Liver (tissue), 9 donors: ENCODE data around the gene CACNA1H. TPM values are rescaled to one million over a fixed set of nuclear protein-coding genes. Genes with fewer than 3 reads are reported as not detected.

Experiments used
- DNase-seq: peaks from one replicate; pipeline ENCODE4 v3.0.0-alpha.2; 2017; ENCODE audit warnings: low spot score
- H3K27ac ChIP-seq, 2 donors: one replicate each; pipeline ENCODE4 v1.7.0; 2013; ENCODE audit warnings: inconsistent platforms in 2 of 2, low read length in 2 of 2, control low read depth in 1 of 2, low read depth in 1 of 2, mild to moderate bottlenecking in 1 of 2
- H3K27me3 ChIP-seq, 4 donors: one replicate each; pipeline versions ENCODE4 v1.6.1 to v1.7.0; 2013; ENCODE audit warnings: low read length in 3 of 4, inconsistent platforms in 1 of 4, mild to moderate bottlenecking in 1 of 4, moderate library complexity in 1 of 4; ENCODE audit not compliant: control insufficient read depth in 4 of 4, insufficient read depth in 4 of 4
- H3K36me3 ChIP-seq, 4 donors: one replicate each; pipeline versions ENCODE4 v1.6.1 to v1.7.0; 2013; ENCODE audit warnings: low read length in 3 of 4, mild to moderate bottlenecking in 3 of 4, low read depth in 1 of 4, moderate library complexity in 1 of 4; ENCODE audit not compliant: control insufficient read depth in 4 of 4, insufficient read depth in 3 of 4
- H3K4me1 ChIP-seq, 4 donors: one replicate each; pipeline versions ENCODE4 v1.6.1 to v1.7.0; 2013; ENCODE audit warnings: low read length in 3 of 4, mild to moderate bottlenecking in 3 of 4, moderate library complexity in 1 of 4; ENCODE audit not compliant: control insufficient read depth in 4 of 4, insufficient read depth in 4 of 4
- H3K4me3 ChIP-seq, 3 donors: one replicate each; pipeline versions ENCODE4 v1.6.1 to v1.7.0; 2013; ENCODE audit warnings: low read length in 3 of 3, control low read depth in 1 of 3, low read depth in 1 of 3, mild to moderate bottlenecking in 1 of 3
- H3K9ac ChIP-seq, 2 donors: one replicate each; pipeline ENCODE4 v1.7.0; 2013; ENCODE audit warnings: low read length in 2 of 2, mild to moderate bottlenecking in 2 of 2, moderate library complexity in 2 of 2, control low read depth in 1 of 2, low read depth in 1 of 2
- H3K9me3 ChIP-seq, 4 donors: one replicate each; pipeline versions ENCODE4 v1.6.1 to v1.7.0; 2013; ENCODE audit warnings: low read length in 3 of 4; ENCODE audit not compliant: control insufficient read depth in 4 of 4
- EGR1 ChIP-seq, 2 donors: IDR thresholded peaks; 2 replicates each; pipeline ENCODE4 v1.6.1; 2016 to 2018; ENCODE audit warnings: antibody characterized with exemption in 2 of 2, low read depth in 2 of 2
- FOXA1 ChIP-seq: IDR thresholded peaks from 2 replicates; pipeline ENCODE4 v1.6.1; 2016; ENCODE audit warnings: antibody characterized with exemption
- FOXA2 ChIP-seq: IDR thresholded peaks from 2 replicates; pipeline ENCODE4 v1.6.1; 2016; ENCODE audit warnings: antibody characterized with exemption
- GABPA ChIP-seq, 2 donors: IDR thresholded peaks in 1 of 2; conservative IDR thresholded peaks in 1 of 2; 2 replicates each; pipeline ENCODE4 v1.6.1; 2016; ENCODE audit warnings: antibody characterized with exemption in 2 of 2, mild to moderate bottlenecking in 1 of 2, moderate library complexity in 1 of 2
- HNF4A ChIP-seq, 2 donors: conservative IDR thresholded peaks; 2 replicates each; pipeline ENCODE4 v1.6.1; 2016; ENCODE audit warnings: antibody characterized with exemption in 2 of 2, mild to moderate bottlenecking in 2 of 2
- HNF4G ChIP-seq: IDR thresholded peaks from 2 replicates; pipeline ENCODE4 v1.6.1; 2016; ENCODE audit warnings: antibody characterized with exemption
- NR2F2 ChIP-seq: IDR thresholded peaks from 2 replicates; pipeline ENCODE4 v1.6.1; 2016; ENCODE audit warnings: antibody characterized with exemption
- SP1 ChIP-seq: IDR thresholded peaks from 2 replicates; pipeline ENCODE4 v1.6.1; 2018; ENCODE audit warnings: antibody characterized with exemption, mild to moderate bottlenecking
- WGBS: extraction: QIAGEN DNeasy Blood & Tissue Kit; methylation state at CpG from one replicate; pipeline ENCODE4 v1.1.7; 2013; 5-methylcytosine and 5-hydroxymethylcytosine counted together
- polyA plus RNA-seq, 2 donors: library from polyadenylated mRNA; stranded (reverse) in 1 of 2; unstranded in 1 of 2; fragments of 200-250 nt in 1 of 2; fragments of >200 nt in 1 of 2; fragmentation: Nextera tagmentation in 1 of 2; extraction: Ambion mirVana in 1 of 2; gene quantifications; one replicate each; pipeline versions ENCODE4 v1.2.1 to v1.2.3, GENCODE V29; 2013 to 2015
- total RNA-seq, 2 donors: library from RNA; depleted of rRNA; stranded (reverse); fragments of >200 nt; gene quantifications; one replicate each; pipeline ENCODE4 v1.2.3, GENCODE V29; 2014
- TF ChIP-seq, protein P1 (sequence below): fragments of 150-350 bp; IDR thresholded peaks from 2 replicates; pipeline ENCODE4 v1.5.1; 2017; ENCODE audit warnings: improper control_type of control experiment, low read depth, low read length; ENCODE audit not compliant: missing input control
- TF ChIP-seq, protein P2 (sequence below): IDR thresholded peaks from 2 replicates; pipeline ENCODE4 v1.6.1; 2016; ENCODE audit warnings: antibody characterized with exemption
- TF ChIP-seq, protein P3 (sequence below): IDR thresholded peaks from 2 replicates; pipeline ENCODE4 v1.6.1; 2016; ENCODE audit warnings: antibody characterized with exemption
- donor health status: healthy.
- donor health status: healthy.
- donor health status: healthy.
- donor health status: healthy.
- donor health status: healthy.

The CACNA1H gene
- total and polyA plus RNA-seq, 4 donors = 0.21 to 8.5 (median 6.1) TPM

DNA sequence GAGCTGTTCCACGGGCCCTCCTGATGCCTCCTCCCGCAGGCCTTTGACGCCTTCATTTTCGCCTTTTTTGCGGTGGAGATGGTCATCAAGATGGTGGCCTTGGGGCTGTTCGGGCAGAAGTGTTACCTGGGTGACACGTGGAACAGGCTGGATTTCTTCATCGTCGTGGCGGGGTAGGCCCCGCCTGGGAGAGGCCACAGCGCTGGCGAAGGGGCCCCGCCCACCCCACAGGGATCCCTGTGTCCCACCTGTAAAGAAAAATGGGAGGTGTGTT is 42.4 kb downstream of the CACNA1H start:
- no peaks in the 10 kb centered on the region for H3K27me3 ChIP-seq
- H3K4me3 ChIP-seq = no peak overlapping the region
- H3K9me3 ChIP-seq = no peaks in the 10 kb centered on the region
- DNase-seq = no peak
- H3K4me1 ChIP-seq = peaks cover 28 to 56% (median 40%) of the 10 kb centered on the region in 4 donors
- H3K27ac ChIP-seq = no peak overlapping the region
- 77% methylated on average over 14 of the region's 14 CpGs for WGBS
- TF ChIP-seq HNF4A (conservative IDR thresholded peaks at IDR 0.05) = no peak
- no peak for TF ChIP-seq FOXA2
- TF ChIP-seq EGR1 (IDR thresholded peaks at IDR 0.05; ENCODE audit: low read depth in 2 of 2) = no peak
- TF ChIP-seq, protein P1, sequence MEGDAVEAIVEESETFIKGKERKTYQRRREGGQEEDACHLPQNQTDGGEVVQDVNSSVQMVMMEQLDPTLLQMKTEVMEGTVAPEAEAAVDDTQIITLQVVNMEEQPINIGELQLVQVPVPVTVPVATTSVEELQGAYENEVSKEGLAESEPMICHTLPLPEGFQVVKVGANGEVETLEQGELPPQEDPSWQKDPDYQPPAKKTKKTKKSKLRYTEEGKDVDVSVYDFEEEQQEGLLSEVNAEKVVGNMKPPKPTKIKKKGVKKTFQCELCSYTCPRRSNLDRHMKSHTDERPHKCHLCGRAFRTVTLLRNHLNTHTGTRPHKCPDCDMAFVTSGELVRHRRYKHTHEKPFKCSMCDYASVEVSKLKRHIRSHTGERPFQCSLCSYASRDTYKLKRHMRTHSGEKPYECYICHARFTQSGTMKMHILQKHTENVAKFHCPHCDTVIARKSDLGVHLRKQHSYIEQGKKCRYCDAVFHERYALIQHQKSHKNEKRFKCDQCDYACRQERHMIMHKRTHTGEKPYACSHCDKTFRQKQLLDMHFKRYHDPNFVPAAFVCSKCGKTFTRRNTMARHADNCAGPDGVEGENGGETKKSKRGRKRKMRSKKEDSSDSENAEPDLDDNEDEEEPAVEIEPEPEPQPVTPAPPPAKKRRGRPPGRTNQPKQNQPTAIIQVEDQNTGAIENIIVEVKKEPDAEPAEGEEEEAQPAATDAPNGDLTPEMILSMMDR = no peak
- TF ChIP-seq, protein P2, sequence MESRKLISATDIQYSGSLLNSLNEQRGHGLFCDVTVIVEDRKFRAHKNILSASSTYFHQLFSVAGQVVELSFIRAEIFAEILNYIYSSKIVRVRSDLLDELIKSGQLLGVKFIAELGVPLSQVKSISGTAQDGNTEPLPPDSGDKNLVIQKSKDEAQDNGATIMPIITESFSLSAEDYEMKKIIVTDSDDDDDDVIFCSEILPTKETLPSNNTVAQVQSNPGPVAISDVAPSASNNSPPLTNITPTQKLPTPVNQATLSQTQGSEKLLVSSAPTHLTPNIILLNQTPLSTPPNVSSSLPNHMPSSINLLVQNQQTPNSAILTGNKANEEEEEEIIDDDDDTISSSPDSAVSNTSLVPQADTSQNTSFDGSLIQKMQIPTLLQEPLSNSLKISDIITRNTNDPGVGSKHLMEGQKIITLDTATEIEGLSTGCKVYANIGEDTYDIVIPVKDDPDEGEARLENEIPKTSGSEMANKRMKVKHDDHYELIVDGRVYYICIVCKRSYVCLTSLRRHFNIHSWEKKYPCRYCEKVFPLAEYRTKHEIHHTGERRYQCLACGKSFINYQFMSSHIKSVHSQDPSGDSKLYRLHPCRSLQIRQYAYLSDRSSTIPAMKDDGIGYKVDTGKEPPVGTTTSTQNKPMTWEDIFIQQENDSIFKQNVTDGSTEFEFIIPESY = no peak
- TF ChIP-seq HNF4G = no peak
- TF ChIP-seq FOXA1 = no peak
- no peak for TF ChIP-seq SP1
- H3K36me3 ChIP-seq = no peaks in the 10 kb centered on the region
- no peak overlapping the region for H3K9ac ChIP-seq

DNA sequence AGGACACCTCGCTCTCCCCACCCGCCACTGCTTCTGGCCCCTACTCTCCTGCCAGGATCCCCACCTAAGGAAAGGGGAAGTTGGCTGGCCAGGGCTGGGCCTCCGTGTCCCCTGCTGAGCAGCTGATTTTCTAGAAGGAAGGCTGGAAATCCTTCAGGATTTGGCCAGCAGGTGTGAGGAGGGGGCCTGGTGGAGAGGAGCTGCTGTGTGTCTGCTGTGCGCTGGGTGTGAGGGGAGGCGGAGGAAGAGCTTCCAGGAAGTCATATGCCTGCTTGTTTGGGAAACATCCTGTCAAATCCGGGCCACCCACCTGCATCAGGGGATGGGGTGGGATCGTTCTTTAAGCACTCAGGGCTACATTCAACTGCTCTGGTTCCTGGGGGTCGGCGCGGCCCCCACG is 43.6 kb downstream of the CACNA1H start:
- DNase-seq = no peak
- Histone ChIP-seq H3K9me3 (no peaks in the 10 kb centered on the region), H3K27me3 (no peaks in the 10 kb centered on the region), H3K9ac (no peak overlapping the region), H3K4me3 (no peak overlapping the region), H3K27ac (no peak overlapping the region), H3K36me3 (peaks cover 0 to 6% (median 2%) of the 10 kb centered on the region in 4 donors), H3K4me1 (peaks cover 22 to 51% (median 35%) of the 10 kb centered on the region in 4 donors)
- 80% methylated on average over 11 of the region's 11 CpGs for WGBS
- TF ChIP-seq, protein P2 = no peak
- no peak for TF ChIP-seq FOXA2
- TF ChIP-seq GABPA (IDR thresholded peaks at IDR 0.05 in 1 of 2, conservative IDR thresholded peaks at IDR 0.05 in 1 of 2) = no peak
- no peak for TF ChIP-seq NR2F2
- TF ChIP-seq, protein P3, sequence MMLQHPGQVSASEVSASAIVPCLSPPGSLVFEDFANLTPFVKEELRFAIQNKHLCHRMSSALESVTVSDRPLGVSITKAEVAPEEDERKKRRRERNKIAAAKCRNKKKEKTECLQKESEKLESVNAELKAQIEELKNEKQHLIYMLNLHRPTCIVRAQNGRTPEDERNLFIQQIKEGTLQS = no peak

DNA sequence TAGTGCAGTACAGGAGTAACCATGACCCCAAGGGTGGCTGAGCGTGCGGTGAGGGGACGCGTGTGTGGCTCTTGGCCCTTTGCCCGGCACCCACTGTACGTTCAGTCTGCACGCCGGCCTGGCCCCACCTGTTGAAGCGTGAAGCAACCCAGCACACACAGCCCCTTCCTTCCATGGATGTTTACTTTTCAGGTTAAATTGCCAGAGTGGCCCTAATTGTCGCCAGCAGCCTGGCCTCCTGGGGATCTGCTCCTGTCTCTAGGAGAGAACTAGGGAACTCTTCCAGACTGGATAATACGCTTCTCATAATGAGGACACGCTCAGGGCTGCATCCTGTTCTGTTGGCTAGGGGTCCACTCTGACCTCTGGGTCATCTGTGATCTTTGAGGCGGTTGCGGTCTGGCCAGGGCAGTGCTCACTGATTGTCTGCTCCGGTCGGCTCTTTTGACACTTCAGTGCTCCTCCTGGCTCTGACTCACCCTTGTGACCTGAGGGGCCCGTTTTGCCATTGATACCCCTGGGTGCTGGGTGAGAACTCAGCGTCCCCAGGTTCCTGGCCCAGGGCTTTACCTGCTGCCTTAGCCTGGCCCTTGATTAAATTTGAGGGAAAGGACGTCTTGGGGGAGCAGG is 44.4 kb downstream of the CACNA1H start:
- no peak for DNase-seq
- H3K36me3 ChIP-seq = peaks cover 0 to 12% (median 3%) of the 10 kb centered on the region in 4 donors
- no peak overlapping the region for H3K4me3 ChIP-seq
- no peak overlapping the region for H3K27ac ChIP-seq
- TF ChIP-seq HNF4G (no peak), FOXA2 (peak; percentile 34)
- TF ChIP-seq, protein P2 = no peak
- no peak overlapping the region for H3K9ac ChIP-seq
- 50% methylated on average over 19 of the region's 19 CpGs for WGBS
- H3K4me1 ChIP-seq = peaks cover 16 to 44% (median 28%) of the 10 kb centered on the region in 4 donors
- H3K9me3 ChIP-seq = no peaks in the 10 kb centered on the region
- H3K27me3 ChIP-seq = no peaks in the 10 kb centered on the region
